ENCODE results near the gene COL5A1.
A peak's percentile ranks its signal among the peaks of the same experiment; 100 is the strongest.
"Not testable (repeated sequence)": the region's sequence is repeated elsewhere in the genome, so short reads cannot be mapped to it uniquely, and the experiment has no call there.

The COL5A1 gene

GRCh38 chr9:134857451-134857850 lies 215.8 kb downstream of the COL5A1 start:
- DNase-seq (ENCODE audit: low read depth), result not testable (repeated sequence)

DNA sequence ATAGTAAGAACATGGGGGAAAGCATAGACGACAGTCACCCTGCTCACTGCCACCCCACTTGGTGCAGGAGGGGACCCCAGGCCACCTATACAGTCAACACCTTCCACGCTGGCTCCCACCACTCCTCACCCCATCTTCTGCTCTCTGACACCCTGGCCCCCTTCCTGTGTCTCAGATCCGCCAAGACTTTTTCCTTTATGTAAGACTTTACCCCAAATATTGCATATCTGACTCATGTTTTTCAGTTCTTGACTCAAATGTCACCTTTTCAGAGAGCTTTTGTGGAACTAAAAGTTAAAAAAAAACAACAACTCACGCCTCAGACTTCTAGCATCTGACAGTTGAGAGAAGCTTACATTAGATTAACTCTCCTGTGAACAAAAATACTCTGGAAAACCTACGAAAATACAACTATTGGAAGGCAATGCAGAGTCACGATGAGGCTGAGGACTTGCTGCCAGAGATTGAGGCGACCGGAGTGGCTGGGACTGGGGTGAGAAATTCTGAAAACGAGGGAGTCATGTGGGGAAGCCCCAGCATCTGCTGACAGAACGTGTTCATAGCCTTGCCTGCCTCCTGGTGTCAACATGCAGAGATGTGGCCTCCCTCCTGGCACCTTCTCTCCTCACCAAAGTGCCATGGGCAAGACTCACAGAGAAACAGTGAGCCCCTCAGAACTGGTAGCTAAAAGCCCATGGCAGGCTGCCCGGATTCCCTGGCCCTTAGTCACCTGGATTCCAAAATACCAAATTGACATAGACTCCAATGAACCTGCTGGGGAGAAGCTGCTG lies 216.6 kb downstream of the COL5A1 start:
- DNase-seq (ENCODE audit: low read depth), result no peak

DNA sequence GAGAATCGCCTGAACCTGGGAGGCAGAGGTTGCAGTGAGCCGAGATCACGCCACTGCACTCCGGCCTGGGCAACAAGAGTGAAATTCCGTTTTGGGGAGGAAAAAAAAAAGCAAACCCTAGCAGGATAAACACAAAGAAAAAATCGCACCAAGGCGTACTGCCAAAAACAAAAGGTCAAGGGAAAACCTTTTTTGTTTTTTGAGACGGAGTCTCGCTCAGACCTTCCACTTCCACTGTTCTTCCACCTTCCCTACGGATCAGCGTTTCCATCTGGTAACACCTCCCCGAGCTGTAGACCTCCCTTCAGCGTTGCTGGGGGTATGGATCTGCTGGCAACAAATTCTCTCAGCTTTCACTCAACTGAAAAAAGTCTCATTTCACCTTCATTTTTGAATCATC lies 218.9 kb downstream of the COL5A1 start:
- DNase-seq (ENCODE audit: low read depth), result no peak

- no peak for DNase-seq (ENCODE audit: low read depth)
Measured at GRCh38 chr9:134861595-134862334, 220.2 kb downstream of the COL5A1 start.

DNA sequence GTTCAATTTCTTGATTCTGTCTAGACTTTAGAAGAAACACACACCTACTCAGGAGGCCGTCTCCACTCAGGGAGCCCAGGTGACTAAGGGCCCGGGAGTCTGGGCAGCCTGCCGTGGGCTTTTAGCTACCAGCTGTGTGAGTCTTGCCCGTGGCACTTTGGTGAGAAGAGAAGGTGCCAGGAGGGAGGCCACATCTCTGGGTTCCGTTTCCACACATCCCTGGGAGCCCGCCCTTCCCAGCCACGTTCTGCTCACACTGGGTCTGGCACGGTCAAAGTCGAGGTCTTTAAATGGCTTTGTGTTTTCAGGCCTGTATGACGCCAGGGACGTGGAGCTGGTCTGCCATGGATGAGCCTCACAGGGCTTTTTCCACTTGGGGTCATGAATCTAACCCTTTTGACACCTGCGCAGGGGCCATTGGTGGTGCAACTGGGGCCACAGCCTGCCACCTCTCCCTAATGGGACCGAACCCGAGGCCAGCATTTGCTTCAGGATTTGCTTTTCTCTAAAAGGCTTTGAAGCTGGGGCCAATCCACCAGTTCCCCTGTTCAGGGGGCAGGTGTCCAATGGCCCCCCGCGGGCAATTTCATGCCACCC lies 221.8 kb downstream of the COL5A1 start:
- DNase-seq (ENCODE audit: low read depth), result no peak

GRCh38 chr9:134863941-134864820 lies 222.6 kb downstream of the COL5A1 start:
- DNase-seq (ENCODE audit: low read depth), result peak; percentile 34

DNA sequence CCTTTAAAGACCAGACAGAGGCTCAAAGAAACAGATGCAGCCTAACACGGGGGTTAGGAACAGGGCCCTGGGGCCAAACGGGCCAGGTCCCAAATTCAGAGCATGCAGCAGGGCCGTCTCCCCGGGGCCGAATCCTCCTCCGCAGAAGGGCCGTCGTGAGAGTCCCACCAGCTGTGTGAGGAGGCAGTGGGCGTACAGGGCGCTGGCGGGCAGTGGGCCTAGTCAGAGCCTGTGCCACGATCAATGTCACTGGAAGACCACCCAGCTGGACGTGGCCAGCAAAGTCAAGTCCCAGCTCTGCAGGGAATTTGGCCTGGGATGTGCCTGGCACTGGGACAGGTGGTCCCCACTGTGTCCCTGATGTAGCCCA lies 223.2 kb downstream of the COL5A1 start:
- no peak for DNase-seq (ENCODE audit: low read depth)

GRCh38 chr9:134867917-134868750 lies 226.5 kb downstream of the COL5A1 start:
- no peak for DNase-seq (ENCODE audit: low read depth)

DNA sequence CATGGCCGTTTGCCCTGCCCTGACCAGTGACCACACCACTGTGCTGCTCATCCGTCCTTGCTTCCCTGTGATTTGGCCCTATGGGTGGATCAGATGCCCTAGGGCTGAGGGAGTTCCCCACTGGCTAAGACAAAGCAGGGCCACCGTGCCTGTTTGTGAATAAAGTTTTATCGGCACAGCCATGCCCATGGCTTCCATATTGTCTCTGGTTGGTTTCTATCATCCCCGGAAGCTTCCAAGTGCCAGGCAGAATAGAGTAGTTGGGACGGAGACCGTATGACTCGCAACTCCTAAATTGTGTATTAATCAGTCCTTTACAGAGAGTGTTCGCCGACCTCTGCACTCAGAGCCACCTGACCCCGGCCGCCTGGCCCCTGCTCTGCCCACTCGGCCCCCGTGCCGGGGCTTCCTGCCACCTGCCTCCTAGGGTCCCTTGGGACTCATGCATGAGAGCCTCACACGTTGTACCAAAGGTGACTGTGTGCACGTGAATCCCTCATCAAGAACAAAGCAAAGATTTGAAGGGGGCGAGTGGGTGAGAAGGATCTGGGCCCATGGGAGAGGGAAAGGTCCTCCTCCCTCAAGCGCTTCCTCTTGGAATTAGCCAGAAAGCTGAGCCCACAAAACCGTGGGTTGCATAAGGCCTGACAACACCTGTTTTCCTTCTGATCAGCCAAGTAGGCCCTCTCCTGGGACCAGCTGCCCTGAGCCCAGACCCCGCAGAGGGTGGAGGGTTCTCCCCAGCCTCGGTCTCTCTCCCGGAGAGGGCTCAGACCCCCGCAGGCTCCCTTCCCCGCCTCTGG lies 227.3 kb downstream of the COL5A1 start:
- DNase-seq (ENCODE audit: low read depth), result no peak

GRCh38 chr9:134869554-134870300 lies 228.1 kb downstream of the COL5A1 start:
- DNase-seq (ENCODE audit: low read depth), result no peak

- DNase-seq (ENCODE audit: low read depth), result no peak
Measured at GRCh38 chr9:134870301-134870694, 228.7 kb downstream of the COL5A1 start.

- no peak for DNase-seq (ENCODE audit: low read depth)
Measured at GRCh38 chr9:134870746-134871662, 229.4 kb downstream of the COL5A1 start.

DNA sequence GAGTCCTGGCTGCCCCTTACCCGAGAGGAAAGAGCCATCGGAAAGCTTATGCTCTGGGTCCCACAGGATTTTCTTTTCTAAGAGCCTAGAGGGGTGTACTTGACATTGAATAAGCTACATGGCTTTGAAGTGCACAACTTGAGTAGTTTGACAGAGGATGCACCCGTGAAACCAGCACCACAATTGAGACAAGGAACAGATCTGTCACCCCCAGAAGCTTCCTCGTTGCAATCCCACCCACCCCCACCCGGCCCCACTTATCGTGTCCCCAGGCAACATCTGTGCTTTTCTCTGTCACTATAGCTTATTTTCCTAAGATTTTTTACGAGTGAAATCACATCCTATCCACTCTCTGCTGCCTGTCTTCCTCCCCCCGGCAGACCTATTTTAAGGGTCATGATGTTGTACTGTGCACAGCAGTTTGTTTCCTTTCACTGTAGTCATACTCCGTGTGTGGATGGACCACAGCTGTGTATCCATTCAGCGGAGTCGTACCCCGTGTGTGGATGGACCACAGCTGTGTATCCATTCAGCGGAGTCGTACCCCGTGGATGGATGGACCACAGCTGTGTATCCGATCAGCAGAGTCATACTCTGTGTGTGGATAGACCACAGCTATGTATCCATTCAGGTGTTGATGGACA lies 230.2 kb downstream of the COL5A1 start:
- no peak for DNase-seq (ENCODE audit: low read depth)

- DNase-seq (ENCODE audit: low read depth), result no peak
Measured at GRCh38 chr9:134872482-134873231, 231.1 kb downstream of the COL5A1 start.

- no peak for DNase-seq (ENCODE audit: low read depth)
Measured at GRCh38 chr9:134875371-134875770, 233.8 kb downstream of the COL5A1 start.

- DNase-seq (ENCODE audit: low read depth), result no peak
Measured at GRCh38 chr9:134877541-134877940, 235.9 kb downstream of the COL5A1 start.
